SK-N-SH (cell line): ENCODE results near the gene INHBE. TPM values are rescaled to one million over a fixed set of nuclear protein-coding genes. Genes with fewer than 3 reads are reported as not detected.

Experiments used
- CTCF ChIA-PET: fragments of 300-600, 350-600 bp; formaldehyde crosslinking; extraction: SDS; loops from one replicate; lab custom pipeline; 2021; lab: Yijun Ruan, JAX
- POLR2A ChIA-PET: fragments of 350-600 bp; sonication (Branson Sonifier 250); formaldehyde crosslinking; extraction: SDS; loops from one replicate; lab custom pipeline; 2020; ENCODE audit warnings: antibody characterized with exemption, inconsistent platforms; lab: Yijun Ruan, JAX
- DNase-seq: peaks from one replicate; pipeline ENCODE4 v3.0.0; 2012
- H2AFZ ChIP-seq: fragments of 200-600 bp; sonication (generic); 2 replicates; pipeline ENCODE4 v1.8.1; 2016; ENCODE audit warnings: antibody characterized with exemption, mild to moderate bottlenecking, low read depth
- H3F3A ChIP-seq: fragments of 200-600 bp; sonication (generic); replicated peaks from 2 replicates; pipeline ENCODE3; 2016; ENCODE audit warnings: antibody characterized with exemption, mild to moderate bottlenecking; ENCODE audit not compliant: insufficient read depth
- H3K27ac ChIP-seq, 2 experiments: fragments of 200-500 bp in 1 of 2; fragments of 200-600 bp in 1 of 2; sonication (Bioruptor generic) in 1 of 2; sonication (generic), shearing (Covaris generic) in 1 of 2; 2 replicates each; pipeline versions ENCODE4 v1.5.1 to v1.6.1; 2014 to 2016; ENCODE audit warnings: low read depth in 2 of 2, inconsistent platforms in 1 of 2, low read length in 1 of 2, mild to moderate bottlenecking in 1 of 2, mixed read lengths in 1 of 2
- H3K27me3 ChIP-seq: fragments of 200-600 bp; sonication (generic), shearing (Covaris generic); 2 replicates; pipeline ENCODE4 v1.6.1; 2016; ENCODE audit warnings: mixed run types; ENCODE audit not compliant: insufficient read depth
- H3K36me3 ChIP-seq, 2 experiments: fragments of 200-500 bp in 1 of 2; fragments of 200-600 bp in 1 of 2; sonication (Bioruptor generic) in 1 of 2; sonication (generic) in 1 of 2; replicated peaks in 1 of 2; 2 replicates each; pipeline versions ENCODE3 to v1.5.1; 2014 to 2016; ENCODE audit warnings: low read length in 1 of 2, mild to moderate bottlenecking in 1 of 2; ENCODE audit not compliant: insufficient read depth in 2 of 2, control insufficient read depth in 1 of 2
- H3K4me1 ChIP-seq, 2 experiments: fragments of 200-500 bp in 1 of 2; fragments of 200-600 bp in 1 of 2; sonication (Bioruptor generic) in 1 of 2; sonication (generic), shearing (Covaris generic) in 1 of 2; 2 replicates each; pipeline versions ENCODE4 v1.5.1 to v1.6.1; 2014 to 2016; ENCODE audit warnings: low read depth in 1 of 2, low read length in 1 of 2, mixed run types in 1 of 2; ENCODE audit not compliant: insufficient read depth in 2 of 2, control insufficient read depth in 1 of 2
- H3K4me2 ChIP-seq: fragments of 200-600 bp; sonication (generic), shearing (Covaris generic); 2 replicates; pipeline ENCODE4 v1.6.1; 2017; ENCODE audit warnings: mixed run types
- H3K4me3 ChIP-seq, 2 experiments: fragments of 200-500 bp in 1 of 2; fragments of 200-600 bp in 1 of 2; sonication (Bioruptor generic) in 1 of 2; sonication (generic), shearing (Covaris generic) in 1 of 2; 2 replicates each; pipeline versions ENCODE4 v1.5.1 to v1.8.1; 2014 to 2016; ENCODE audit warnings: low read depth in 2 of 2, inconsistent platforms in 1 of 2, low read length in 1 of 2, mild to moderate bottlenecking in 1 of 2, mixed read lengths in 1 of 2, moderate library complexity in 1 of 2
- H3K79me2 ChIP-seq: fragments of 200-600 bp; sonication (generic); 2 replicates; pipeline ENCODE4 v1.8.1; 2017; ENCODE audit warnings: mild to moderate bottlenecking; ENCODE audit not compliant: insufficient read depth
- H3K9ac ChIP-seq: fragments of 200-600 bp; sonication (generic); 2 replicates; pipeline ENCODE4 v1.6.1; 2017; ENCODE audit warnings: mixed run types
- H3K9me2 ChIP-seq: fragments of 200-600 bp; sonication (generic); 2 replicates; pipeline ENCODE4 v1.6.1; 2017; ENCODE audit warnings: mixed run types
- H3K9me3 ChIP-seq: fragments of 200-600 bp; sonication (generic); 2 replicates; pipeline ENCODE4 v1.6.1; 2017; ENCODE audit warnings: mixed run types, mild to moderate bottlenecking, moderate library complexity
- H4K20me1 ChIP-seq: fragments of 200-600 bp; sonication (generic); 2 replicates; pipeline ENCODE4 v1.6.1; 2017; ENCODE audit warnings: mild to moderate bottlenecking, mixed run types; ENCODE audit not compliant: insufficient read depth
- CHD2 ChIP-seq: fragments of 150-350 bp; IDR thresholded peaks from 2 replicates; pipeline ENCODE4 v1.6.1; 2018; ENCODE audit warnings: low read length; ENCODE audit not compliant: partially characterized antibody
- FOXM1 ChIP-seq: IDR thresholded peaks from 2 replicates; pipeline ENCODE4 v1.4.0; 2012; ENCODE audit warnings: low read depth, mild to moderate bottlenecking
- MXI1 ChIP-seq: IDR thresholded peaks from 2 replicates; pipeline ENCODE4 v1.6.1; 2012; ENCODE audit warnings: mild to moderate bottlenecking, low read depth, low read length, improper control_type of control experiment
- NRF1 ChIP-seq: IDR thresholded peaks from 2 replicates; pipeline ENCODE4 v1.6.1; 2012; ENCODE audit warnings: low read depth, mild to moderate bottlenecking, low read length
- RAD21 ChIP-seq: IDR thresholded peaks from 2 replicates; pipeline ENCODE4 v1.6.1; 2012; ENCODE audit warnings: mild to moderate bottlenecking, low read length
- RCOR1 ChIP-seq: fragments of 150-350 bp; IDR thresholded peaks from 2 replicates; pipeline ENCODE4 v1.6.1; 2017; ENCODE audit warnings: antibody characterized with exemption, low read length
- RFX5 ChIP-seq: IDR thresholded peaks from 2 replicates; pipeline ENCODE4 v1.6.1; 2012; ENCODE audit warnings: mild to moderate bottlenecking, improper control_type of control experiment, low read length
- RXRA ChIP-seq: IDR thresholded peaks from 2 replicates; pipeline ENCODE4 v1.4.0; 2012; ENCODE audit warnings: low read depth, mild to moderate bottlenecking, borderline replicate concordance
- SIN3A ChIP-seq: IDR thresholded peaks from 2 replicates; pipeline ENCODE4 v1.6.1; 2012; ENCODE audit warnings: low read depth, mild to moderate bottlenecking, low read length, moderate library complexity, borderline replicate concordance
- TAF1 ChIP-seq: IDR thresholded peaks from 2 replicates; pipeline ENCODE4 v1.6.1; 2012; ENCODE audit warnings: low read depth, mild to moderate bottlenecking, low read length, moderate library complexity, borderline replicate concordance
- YY1 ChIP-seq: IDR thresholded peaks from 2 replicates; pipeline ENCODE4 v1.4.0; 2012; ENCODE audit warnings: low read depth, mild to moderate bottlenecking
- WGBS: methylation state at CpG from one replicate; pipeline ENCODE4 v1.1.6; 2017; ENCODE audit warnings: low lambda C conversion rate; 5-methylcytosine and 5-hydroxymethylcytosine counted together
- polyA plus RNA-seq, 3 experiments: library from polyadenylated mRNA; depleted of rRNA; stranded (reverse); fragments of >200 nt; gene quantifications; 2 replicates each; pipeline ENCODE4 v1.2.3, GENCODE V29; 2012
- TF ChIP-seq, protein P1 (sequence below): IDR thresholded peaks from 2 replicates; pipeline ENCODE4 v1.6.1; 2012; ENCODE audit warnings: mild to moderate bottlenecking, low read depth, low read length, moderate library complexity
- TF ChIP-seq, protein P2 (sequence below): IDR thresholded peaks from 2 replicates; pipeline ENCODE4 v1.4.0; 2012; ENCODE audit warnings: low read depth, borderline replicate concordance

INHBE gene
- polyA plus RNA-seq, 1 of the 3 experiments (the other 2 are of a cell fraction), result 0.03 TPM

DNA sequence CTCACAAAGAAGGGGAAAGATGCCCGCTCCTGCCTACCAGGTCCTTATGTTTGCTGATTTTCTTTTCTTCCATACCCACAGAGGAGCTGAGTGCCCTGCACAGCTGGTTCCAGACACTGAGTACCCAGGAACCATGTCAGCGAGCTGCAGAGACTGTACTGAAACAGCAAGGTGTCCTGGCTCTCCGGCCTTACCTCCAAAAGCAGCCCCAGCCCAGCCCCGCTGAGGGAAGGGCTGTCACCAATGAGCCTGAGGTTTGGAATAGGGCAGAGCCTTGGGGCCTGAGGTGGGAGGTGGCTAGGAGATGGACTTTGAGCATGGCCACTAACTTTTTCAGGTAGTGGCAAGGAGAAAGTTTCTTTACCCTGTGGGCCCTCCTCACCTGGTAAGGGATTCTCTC, 35.0 kb downstream of the INHBE start:
- TF ChIP-seq RAD21 (no peak), TAF1 (no peak), NRF1 (no peak), CHD2 (no peak), RXRA (no peak), RFX5 (no peak), FOXM1 (no peak), MXI1 (no peak), RCOR1 (no peak), YY1 (no peak), SIN3A (no peak)
- TF ChIP-seq, protein P1, sequence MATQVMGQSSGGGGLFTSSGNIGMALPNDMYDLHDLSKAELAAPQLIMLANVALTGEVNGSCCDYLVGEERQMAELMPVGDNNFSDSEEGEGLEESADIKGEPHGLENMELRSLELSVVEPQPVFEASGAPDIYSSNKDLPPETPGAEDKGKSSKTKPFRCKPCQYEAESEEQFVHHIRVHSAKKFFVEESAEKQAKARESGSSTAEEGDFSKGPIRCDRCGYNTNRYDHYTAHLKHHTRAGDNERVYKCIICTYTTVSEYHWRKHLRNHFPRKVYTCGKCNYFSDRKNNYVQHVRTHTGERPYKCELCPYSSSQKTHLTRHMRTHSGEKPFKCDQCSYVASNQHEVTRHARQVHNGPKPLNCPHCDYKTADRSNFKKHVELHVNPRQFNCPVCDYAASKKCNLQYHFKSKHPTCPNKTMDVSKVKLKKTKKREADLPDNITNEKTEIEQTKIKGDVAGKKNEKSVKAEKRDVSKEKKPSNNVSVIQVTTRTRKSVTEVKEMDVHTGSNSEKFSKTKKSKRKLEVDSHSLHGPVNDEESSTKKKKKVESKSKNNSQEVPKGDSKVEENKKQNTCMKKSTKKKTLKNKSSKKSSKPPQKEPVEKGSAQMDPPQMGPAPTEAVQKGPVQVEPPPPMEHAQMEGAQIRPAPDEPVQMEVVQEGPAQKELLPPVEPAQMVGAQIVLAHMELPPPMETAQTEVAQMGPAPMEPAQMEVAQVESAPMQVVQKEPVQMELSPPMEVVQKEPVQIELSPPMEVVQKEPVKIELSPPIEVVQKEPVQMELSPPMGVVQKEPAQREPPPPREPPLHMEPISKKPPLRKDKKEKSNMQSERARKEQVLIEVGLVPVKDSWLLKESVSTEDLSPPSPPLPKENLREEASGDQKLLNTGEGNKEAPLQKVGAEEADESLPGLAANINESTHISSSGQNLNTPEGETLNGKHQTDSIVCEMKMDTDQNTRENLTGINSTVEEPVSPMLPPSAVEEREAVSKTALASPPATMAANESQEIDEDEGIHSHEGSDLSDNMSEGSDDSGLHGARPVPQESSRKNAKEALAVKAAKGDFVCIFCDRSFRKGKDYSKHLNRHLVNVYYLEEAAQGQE, result no peak
- TF ChIP-seq, protein P2, sequence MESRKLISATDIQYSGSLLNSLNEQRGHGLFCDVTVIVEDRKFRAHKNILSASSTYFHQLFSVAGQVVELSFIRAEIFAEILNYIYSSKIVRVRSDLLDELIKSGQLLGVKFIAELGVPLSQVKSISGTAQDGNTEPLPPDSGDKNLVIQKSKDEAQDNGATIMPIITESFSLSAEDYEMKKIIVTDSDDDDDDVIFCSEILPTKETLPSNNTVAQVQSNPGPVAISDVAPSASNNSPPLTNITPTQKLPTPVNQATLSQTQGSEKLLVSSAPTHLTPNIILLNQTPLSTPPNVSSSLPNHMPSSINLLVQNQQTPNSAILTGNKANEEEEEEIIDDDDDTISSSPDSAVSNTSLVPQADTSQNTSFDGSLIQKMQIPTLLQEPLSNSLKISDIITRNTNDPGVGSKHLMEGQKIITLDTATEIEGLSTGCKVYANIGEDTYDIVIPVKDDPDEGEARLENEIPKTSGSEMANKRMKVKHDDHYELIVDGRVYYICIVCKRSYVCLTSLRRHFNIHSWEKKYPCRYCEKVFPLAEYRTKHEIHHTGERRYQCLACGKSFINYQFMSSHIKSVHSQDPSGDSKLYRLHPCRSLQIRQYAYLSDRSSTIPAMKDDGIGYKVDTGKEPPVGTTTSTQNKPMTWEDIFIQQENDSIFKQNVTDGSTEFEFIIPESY, result no peak
- H3K4me2 ChIP-seq, result no peak overlapping the region; the same call in 1 of the 2 replicates
- POLR2A ChIA-PET, result interaction anchor here (0.6 kb wide), 1 partner anchor 181 kb away, joined by 4 read pairs; no protein-coding TSS in a partner anchor
- WGBS, result 92% methylated on average over 3 of the region's 4 CpGs
- H3F3A ChIP-seq, result peaks cover 7% of the 10 kb centered on the region
- H3K27me3 ChIP-seq, result no peaks in the 10 kb centered on the region
- H3K9me3 ChIP-seq, result no peaks in the 10 kb centered on the region
- 0 out of 2 replicates have a peak, but pooled peaks cover 4% of the 10 kb centered on the region for H4K20me1 ChIP-seq
- H3K27ac ChIP-seq, result no peak overlapping the region; a peak in 1 of 4 replicates
- H3K36me3 ChIP-seq, result peaks cover 33 to 50% of the 10 kb centered on the region in 2 experiments
- no peak for DNase-seq
- no peak overlapping the region for H3K4me3 ChIP-seq
- no peaks in the 10 kb centered on the region for H3K9me2 ChIP-seq
- H2AFZ ChIP-seq, result no peak overlapping the region
- H3K9ac ChIP-seq, result no peak overlapping the region
- peaks cover 6 to 9% of the 10 kb centered on the region in 2 experiments; a peak in 3 of 4 replicates for H3K4me1 ChIP-seq
- H3K79me2 ChIP-seq, result peaks cover 40% of the 10 kb centered on the region
- CTCF ChIA-PET, result interaction anchor here (6.1 kb wide), 1 partner anchor 28 kb away, joined by 28 read pairs; no protein-coding TSS in a partner anchor
